Measurements from ENCODE around the gene GAS7.

- TF ChIP-seq CTCF (IDR thresholded peaks at IDR 0.05 in 2 of 3, conservative IDR thresholded peaks at IDR 0.05 in 1 of 3; ENCODE audit: control insufficient read depth in 2 of 3, extremely low read depth in 1 of 3, insufficient read depth in 1 of 3, low read depth in 3 of 3, low read length in 3 of 3) (no peak), ZBTB33 (IDR thresholded peaks at IDR 0.05) (no peak), POLR2A (IDR thresholded peaks at IDR 0.05; ENCODE audit: low read depth, low read length) (no peak), EZH2 (IDR thresholded peaks at IDR 0.05; ENCODE audit: borderline replicate concordance, control insufficient read depth, low read depth, low read length) (no peak), NRF1 (conservative IDR thresholded peaks at IDR 0.05; ENCODE audit: low read depth, low read length) (no peak), CEBPB (IDR thresholded peaks at IDR 0.05; ENCODE audit: borderline replicate concordance in 1 of 2, low read depth in 2 of 2, low read length in 2 of 2) (no peak), BHLHE40 (IDR thresholded peaks at IDR 0.05; ENCODE audit: borderline replicate concordance in 1 of 2, low read depth in 2 of 2, low read length in 1 of 2) (no peak), EGR1 (IDR thresholded peaks at IDR 0.05; ENCODE audit: borderline replicate concordance in 1 of 2, low read depth in 2 of 2, low read length in 2 of 2) (no peak), ATF2 (IDR thresholded peaks at IDR 0.05; ENCODE audit: low read length) (no peak), ZNF274 (IDR thresholded peaks at IDR 0.05; ENCODE audit: insufficient read depth, insufficient read length) (no peak), PAX5 (IDR thresholded peaks at IDR 0.05; ENCODE audit: borderline replicate concordance, low read depth, low read length) (no peak), RELA (IDR thresholded peaks at IDR 0.05; ENCODE audit: borderline replicate concordance, partially characterized antibody) (no peak), STAT1 (conservative IDR thresholded peaks at IDR 0.05) (no peak), POLR2AphosphoS5 (IDR thresholded peaks at IDR 0.05; ENCODE audit: low read length) (no peak)
These were observed 40.3 kb upstream of the GAS7 start for GRCh38 chr17:10238661-10239060.
